ENCODE measurements around the gene CFL1.

The CFL1 gene

DNA sequence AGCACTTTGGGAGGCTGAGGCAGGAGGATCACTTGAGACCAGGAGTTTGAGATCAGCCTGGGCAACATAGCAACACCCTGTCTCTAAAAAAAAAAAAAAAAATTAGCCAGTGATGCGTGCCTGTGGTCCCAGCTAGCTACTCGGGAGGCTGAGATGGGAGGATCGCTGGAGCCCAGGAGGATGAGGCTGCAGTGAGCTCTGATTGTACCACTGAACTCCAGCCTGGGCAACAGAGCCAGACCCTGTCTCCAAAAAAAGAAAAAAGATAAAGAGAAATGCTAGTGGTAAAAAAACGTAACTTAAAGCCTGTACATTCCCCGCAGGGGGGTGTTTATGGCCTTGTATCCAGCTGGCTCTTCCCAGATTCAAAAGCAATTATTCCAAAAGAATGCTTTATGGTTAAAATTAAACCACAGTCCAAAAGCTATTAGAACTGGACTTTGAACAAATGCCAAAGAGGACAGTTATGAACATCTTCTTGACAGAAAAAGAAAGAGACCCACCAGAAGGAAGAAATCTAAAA, 40.6 kb downstream of the CFL1 start:
- TF ChIP-seq, protein P1, sequence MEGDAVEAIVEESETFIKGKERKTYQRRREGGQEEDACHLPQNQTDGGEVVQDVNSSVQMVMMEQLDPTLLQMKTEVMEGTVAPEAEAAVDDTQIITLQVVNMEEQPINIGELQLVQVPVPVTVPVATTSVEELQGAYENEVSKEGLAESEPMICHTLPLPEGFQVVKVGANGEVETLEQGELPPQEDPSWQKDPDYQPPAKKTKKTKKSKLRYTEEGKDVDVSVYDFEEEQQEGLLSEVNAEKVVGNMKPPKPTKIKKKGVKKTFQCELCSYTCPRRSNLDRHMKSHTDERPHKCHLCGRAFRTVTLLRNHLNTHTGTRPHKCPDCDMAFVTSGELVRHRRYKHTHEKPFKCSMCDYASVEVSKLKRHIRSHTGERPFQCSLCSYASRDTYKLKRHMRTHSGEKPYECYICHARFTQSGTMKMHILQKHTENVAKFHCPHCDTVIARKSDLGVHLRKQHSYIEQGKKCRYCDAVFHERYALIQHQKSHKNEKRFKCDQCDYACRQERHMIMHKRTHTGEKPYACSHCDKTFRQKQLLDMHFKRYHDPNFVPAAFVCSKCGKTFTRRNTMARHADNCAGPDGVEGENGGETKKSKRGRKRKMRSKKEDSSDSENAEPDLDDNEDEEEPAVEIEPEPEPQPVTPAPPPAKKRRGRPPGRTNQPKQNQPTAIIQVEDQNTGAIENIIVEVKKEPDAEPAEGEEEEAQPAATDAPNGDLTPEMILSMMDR (IDR thresholded peaks at IDR 0.05; ENCODE audit: low read depth, low read length) = no peak
- no peak for DNase-seq (ENCODE audit: extremely low read depth, low read depth)

DNA sequence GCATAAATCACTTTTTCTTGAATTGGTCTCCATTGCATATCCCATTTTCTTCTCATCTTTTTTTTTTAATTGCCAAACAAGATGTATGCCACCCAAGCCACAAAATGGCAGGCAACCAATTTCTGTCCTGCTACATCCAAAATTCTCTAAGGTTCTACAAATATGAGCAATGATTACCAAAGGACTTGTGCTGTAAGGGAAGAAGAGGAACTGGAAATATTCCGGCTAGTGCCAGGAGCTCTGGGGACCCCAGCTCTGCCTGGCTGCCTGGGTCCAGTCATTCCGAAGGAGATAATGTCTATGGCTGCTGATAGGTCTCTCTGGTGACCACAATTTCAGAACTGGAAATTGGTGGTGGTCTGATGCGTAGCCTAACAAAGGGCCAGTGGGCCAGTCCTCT, 41.3 kb downstream of the CFL1 start:
- no peak for DNase-seq (ENCODE audit: extremely low read depth, low read depth)
- TF ChIP-seq, protein P1 (IDR thresholded peaks at IDR 0.05; ENCODE audit: low read depth, low read length) = no peak

DNA sequence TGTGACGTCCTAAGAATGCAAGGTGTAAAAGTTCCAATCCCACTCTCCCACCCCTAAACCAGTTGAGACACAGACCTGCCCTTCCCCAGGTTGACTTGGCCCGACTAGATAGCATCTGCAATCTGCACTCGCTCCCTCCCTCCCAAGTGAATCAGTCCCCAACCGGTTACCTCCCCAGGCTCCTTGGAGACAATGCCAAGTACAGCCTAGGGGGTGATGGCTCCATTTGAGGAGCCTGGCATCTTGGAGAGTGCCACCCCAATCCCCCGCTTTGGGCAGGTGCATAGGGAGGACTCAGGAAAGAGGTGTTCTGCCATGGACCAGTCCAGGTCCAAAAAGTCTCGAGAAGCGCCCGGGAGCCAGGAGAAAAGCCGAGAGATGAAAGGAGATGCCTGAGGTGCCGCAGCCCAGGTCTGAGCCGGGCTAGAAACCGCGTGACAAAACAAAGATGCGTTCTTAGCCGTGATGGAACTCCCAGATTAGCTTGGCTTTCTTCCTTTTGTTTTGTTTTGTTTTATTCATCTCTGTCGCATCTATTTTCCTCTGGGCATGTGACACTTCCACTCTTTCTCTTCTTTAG, 42.9 kb downstream of the CFL1 start:
- DNase-seq (ENCODE audit: extremely low read depth, low read depth) = no peak
- TF ChIP-seq, protein P1 (IDR thresholded peaks at IDR 0.05; ENCODE audit: low read depth, low read length) = no peak

DNA sequence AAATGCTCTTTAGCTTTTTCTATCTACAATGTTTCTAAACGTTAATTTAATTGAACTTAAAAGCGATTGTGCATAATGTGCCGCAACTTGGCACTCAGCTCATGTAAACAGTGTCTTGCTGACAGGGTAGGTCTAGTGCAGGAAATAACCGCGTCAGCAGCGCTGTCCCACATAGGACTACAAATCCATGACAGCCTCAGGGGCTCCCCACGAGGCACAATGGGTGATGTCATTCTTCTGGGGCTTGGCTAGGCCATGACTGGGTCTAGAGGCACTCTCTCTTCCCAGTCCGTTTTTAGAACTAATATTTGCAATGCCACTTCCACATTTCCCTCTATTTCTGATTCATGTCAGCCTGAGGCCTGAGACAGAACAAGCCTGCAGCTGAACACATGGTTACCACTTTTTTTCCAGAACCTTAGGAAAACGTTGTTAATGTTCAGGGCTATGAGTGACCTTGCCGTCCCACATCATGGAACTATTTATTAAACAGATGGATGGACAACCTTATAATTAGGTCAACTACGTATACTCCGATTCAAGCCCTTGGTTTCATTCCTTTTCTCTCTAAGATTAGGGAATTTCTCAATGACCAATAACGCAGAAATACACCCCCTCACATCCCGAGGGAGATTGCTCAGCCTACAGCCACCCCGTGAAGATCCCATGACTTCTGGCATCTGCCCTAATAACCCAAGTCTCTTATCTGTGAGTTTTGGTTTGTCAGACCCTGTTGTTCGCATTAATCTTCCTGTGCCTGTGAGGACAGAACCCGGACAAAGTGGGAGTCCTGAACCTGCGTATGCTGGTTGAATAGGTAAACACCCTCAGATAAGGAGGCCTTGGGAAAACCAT, 43.6 kb downstream of the CFL1 start:
- no peak for DNase-seq (ENCODE audit: extremely low read depth, low read depth)
- TF ChIP-seq, protein P1 (IDR thresholded peaks at IDR 0.05; ENCODE audit: low read depth, low read length) = no peak

DNA sequence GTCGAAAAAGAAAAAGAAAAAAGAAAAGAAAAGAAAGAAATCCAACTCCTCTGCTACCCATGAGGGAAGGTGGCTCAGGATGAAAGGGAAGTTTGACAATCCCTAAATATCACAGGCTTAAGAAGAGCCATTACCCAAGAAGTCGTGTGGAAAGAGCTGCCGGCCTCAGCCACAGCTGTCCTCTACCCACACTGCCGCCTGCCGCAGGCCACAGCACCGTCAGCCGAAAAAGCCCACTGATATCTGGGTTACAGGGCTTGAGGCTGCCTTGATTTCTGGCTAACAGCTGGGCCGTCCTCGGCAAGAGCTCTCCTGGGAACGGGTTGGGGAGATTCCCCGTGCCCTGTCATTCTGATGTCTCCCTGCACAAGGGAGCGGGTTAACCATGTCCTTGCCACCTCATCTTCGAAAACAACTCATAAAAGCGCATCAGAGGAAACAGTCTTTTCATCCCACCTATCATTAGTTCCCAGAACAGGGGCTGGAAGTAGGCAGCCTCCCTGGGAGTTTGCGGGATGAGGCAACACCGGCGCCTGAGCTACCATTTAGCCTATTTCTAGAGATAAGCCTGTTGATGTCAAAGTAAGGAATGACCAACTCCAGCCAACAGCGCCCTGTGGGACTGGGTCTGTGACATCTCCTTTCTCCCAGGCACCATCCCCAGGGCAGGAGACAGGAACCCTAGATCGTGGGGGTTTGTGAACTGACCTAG, 46.1 kb downstream of the CFL1 start:
- no peak for DNase-seq (ENCODE audit: extremely low read depth, low read depth)
- TF ChIP-seq, protein P1 (IDR thresholded peaks at IDR 0.05; ENCODE audit: low read depth, low read length) = no peak

DNA sequence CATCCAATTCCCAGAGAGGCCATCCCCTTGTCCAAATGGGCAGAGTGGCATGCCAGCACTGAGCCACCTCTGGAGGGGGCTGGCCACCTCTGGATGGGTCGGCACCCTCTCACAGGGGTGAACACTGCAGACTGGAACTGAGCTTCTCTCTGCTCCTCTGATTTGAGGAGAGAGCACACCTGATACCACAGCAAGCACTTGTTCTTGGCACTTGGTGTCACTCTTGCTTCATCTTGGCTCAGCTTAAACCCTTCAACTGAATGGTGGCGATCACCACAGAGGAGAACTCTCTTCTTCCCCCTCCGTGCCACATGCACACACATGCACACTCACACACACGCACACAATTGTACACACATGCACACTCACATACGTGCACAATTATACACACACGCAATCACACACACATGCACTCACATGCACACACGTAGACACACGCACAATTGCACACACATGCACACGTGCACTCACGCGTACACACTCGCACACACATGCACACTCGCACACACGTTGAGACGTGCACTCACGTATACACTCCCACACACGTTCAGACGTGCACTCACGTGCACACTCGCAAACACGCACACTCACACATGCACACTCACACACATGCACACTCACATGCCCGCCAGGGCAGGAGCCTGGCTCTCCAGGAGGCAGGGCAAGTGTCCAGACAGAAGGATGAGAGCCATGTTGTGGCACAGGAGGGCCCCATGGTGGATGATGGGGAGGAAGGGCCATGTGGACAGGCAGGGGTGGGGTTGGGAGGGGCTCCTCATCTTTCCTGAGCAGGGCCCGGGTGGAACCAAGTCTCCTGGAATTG, 47.7 kb downstream of the CFL1 start:
- TF ChIP-seq, protein P1 (IDR thresholded peaks at IDR 0.05; ENCODE audit: low read depth, low read length) = no peak
- no peak for DNase-seq (ENCODE audit: extremely low read depth, low read depth)

Data from AG09319 (cell line).